Measurements from ENCODE around the gene SYTL1. TPM values are rescaled to one million over a fixed set of nuclear protein-coding genes. Genes with fewer than 3 reads are reported as not detected.
A peak's percentile ranks its signal among the peaks of the same experiment; 100 is the strongest.

Gene SYTL1
- total RNA-seq: 22.0 and 27.6 TPM in 2 replicates

DNA sequence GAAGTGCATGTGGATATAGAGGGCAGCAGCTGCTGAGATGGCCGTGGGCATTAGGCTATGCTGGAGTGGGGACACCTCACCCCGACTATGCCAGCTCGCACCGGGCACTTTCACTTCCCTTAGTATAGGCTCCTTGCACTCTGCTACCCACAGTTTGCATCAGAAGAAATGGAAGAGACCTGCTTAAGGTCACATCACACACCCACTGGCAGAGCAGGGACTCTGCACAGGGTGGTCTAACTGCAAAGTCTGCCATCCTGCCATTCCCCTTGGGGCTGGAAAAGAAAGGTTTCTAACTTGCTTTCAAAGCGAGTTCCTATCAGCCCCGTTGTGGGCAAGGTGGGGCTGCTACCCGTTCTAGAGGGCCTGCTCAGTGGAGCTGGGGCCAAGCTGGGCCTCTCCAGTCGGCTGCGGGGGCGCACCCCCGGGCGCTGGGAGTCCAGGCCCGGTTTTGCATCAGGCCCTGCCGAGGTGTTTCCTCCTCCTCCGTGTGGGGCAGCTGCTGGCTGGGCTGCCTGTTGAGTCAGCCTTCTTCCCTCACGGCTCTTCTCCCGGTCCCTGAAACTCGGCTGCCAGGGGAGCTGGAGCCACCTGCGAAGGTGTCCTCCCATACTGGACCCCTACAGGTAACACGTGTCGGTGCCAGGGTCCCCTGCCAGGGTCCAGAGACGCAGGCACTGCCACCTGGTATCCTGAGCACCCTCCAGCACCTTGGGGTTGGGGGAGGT is at the start of gene SYTL1:
Gene SYTL1, plus strand, starts transcription at position 498 of the 728 bp plus-strand sequence. CDS start 3,313 bp downstream, outside the sequence.
- H3K4me3 ChIP-seq (ENCODE audit: low read depth, low read length): peak within 1 kb of the TSS; percentile 44
- TF ChIP-seq CTCF (conservative IDR thresholded peaks at IDR 0.05; ENCODE audit: low read depth, low read length): no peak
- no peak for DNase-seq (ENCODE audit: low read depth)

DNA sequence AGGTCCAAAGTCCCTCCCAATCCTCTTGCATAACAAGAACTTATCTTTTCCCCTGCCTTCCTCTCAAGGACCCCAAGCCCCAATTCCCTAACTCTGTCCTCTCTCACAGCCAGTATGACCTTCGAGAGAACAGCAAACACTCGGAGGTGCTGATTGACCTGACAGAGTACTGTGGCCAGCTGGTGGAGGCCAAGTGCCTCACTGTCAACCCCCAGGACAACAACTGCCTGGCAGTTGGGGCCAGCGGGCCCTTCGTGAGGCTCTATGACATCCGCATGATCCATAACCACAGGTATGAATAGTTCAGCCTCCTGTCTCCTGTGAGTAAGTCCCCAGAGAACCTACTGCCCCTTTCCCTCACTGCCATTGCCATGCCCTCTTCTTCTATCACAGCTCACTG is 49.7 kb upstream of the SYTL1 start:
- no peak for DNase-seq (ENCODE audit: low read depth)
- H3K4me3 ChIP-seq (ENCODE audit: low read depth, low read length): no peak overlapping the region
- no peak for TF ChIP-seq CTCF (conservative IDR thresholded peaks at IDR 0.05; ENCODE audit: low read depth, low read length)

- H3K4me3 ChIP-seq (ENCODE audit: low read depth, low read length): no peak overlapping the region
- TF ChIP-seq CTCF (conservative IDR thresholded peaks at IDR 0.05; ENCODE audit: low read depth, low read length): no peak
- DNase-seq (ENCODE audit: low read depth): no peak
Measured at GRCh38 chr1:27293915-27294314, 47.9 kb upstream of the SYTL1 start.

DNA sequence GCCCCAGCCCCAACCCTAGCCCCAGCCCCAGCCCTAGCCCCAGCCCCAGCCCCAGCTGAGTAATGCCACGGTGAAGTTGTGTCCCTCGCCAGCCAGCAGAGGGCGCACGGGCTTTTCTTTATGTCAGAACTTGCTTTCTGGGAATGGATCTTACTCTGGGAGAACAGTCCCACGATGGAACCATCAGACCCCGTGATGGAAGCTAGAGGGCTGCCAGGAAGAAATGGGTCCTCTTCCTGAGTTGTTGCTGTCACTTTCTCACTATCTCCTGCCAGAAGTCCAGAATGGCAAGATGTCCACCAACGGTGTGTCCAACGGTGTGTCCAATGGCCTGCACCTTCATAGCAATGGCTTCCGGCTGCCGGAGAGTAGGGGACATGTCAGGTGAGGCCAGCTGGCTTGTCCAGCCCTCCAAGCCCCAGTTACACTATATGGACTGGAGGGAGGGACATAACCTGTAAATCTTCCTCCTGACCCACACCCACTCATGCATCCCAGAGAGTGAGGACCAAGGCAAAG is 45.0 kb upstream of the SYTL1 start:
- no peak for DNase-seq (ENCODE audit: low read depth)

DNA sequence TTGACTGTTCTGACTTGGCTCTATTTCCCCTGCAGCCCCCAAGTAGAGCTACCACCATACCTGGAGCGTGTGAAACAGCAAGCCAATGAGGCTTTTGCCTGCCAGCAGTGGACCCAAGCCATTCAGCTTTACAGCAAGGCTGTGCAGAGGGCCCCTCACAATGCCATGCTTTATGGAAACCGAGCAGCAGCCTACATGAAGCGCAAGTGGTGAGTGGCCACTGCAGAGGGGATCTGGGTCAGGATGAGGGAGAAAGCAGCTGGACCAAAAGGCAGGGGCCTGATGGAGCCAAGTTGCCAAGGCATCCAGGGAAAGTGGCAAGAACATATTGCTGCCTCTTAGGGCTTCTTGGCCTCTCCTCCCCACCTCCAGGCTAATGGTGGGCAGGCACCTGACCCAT is 43.9 kb upstream of the SYTL1 start:
- DNase-seq (ENCODE audit: low read depth): no peak
- no peak for TF ChIP-seq CTCF (conservative IDR thresholded peaks at IDR 0.05; ENCODE audit: low read depth, low read length)
- no peak overlapping the region for H3K4me3 ChIP-seq (ENCODE audit: low read depth, low read length)

More for the DNA sequence above, 45.0 kb upstream of the SYTL1 start:
- H3K4me3 ChIP-seq (ENCODE audit: low read depth, low read length): no peak overlapping the region
- peak; percentile 69 for TF ChIP-seq CTCF (conservative IDR thresholded peaks at IDR 0.05; ENCODE audit: low read depth, low read length)

DNA sequence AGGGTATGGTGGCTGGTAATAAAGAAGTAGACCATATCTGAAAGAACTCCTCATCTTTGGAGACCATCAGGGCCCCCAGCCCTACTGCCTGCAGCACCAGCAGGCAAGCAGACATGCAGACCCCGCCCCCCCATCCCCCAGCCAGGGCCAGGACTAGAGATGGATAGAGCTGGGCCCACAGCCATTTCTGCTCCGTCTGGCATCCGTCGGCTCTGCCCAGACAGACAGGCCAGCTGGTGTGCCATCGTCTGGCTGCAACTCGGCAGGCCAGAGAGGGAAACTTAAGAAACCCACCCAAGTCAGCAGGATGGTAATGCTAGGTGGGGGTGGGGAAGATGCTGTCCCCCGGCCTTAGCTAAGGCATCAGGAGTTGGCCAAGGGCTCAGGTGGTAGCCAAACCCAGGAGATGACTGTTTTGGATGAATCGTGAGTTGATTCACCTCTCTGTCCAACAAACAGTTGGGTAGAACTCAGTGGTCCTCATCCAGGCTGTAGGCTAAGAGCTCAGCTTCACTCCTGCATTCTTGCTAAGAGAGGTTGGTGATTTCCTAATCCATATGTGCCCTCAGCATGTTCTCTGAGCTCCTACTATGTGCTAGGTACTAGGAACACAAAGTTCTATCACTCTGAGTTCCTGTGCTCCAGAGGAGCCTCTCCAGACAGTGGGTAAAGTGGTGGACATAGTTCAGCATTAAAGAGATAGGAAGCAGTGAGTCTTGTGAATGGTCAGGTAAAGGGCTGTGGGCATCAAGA is 43.0 kb upstream of the SYTL1 start:
- no peak overlapping the region for H3K4me3 ChIP-seq (ENCODE audit: low read depth, low read length)
- DNase-seq (ENCODE audit: low read depth): no peak
- TF ChIP-seq CTCF (conservative IDR thresholded peaks at IDR 0.05; ENCODE audit: low read depth, low read length): no peak
